Neutrophil (primary cell): ENCODE data around the gene PCAT6.

ENCODE experiments used
- H3K27ac ChIP-seq: fragments of 200-600 bp; sonication (generic); 2 replicates; pipeline ENCODE4 v1.5.1; 2016; ENCODE audit warnings: mild to moderate bottlenecking, moderate library complexity
- H3K27me3 ChIP-seq: fragments of 200-600 bp; sonication (generic); 2 replicates; pipeline ENCODE4 v1.6.0; 2016; ENCODE audit warnings: mild to moderate bottlenecking
- H3K36me3 ChIP-seq: fragments of 200-600 bp; sonication (generic); 2 replicates; pipeline ENCODE4 v1.5.1; 2017
- H3K4me1 ChIP-seq, 2 experiments: fragments of 200-600 bp in 1 of 2; sonication (generic) in 1 of 2; 1 replicate in 1 of 2; 2 replicates in 1 of 2; pipeline versions ENCODE4 v1.5.1 to v1.6.1; 2013 to 2016; ENCODE audit warnings: low read depth in 1 of 2, low read length in 1 of 2, mild to moderate bottlenecking in 1 of 2, moderate library complexity in 1 of 2; ENCODE audit not compliant: control insufficient read depth in 1 of 2, insufficient read depth in 1 of 2
- H3K4me3 ChIP-seq, 2 experiments: fragments of 200-600 bp in 1 of 2; sonication (generic) in 1 of 2; 1 replicate in 1 of 2; 2 replicates in 1 of 2; pipeline ENCODE4 v1.5.1; 2013 to 2016; ENCODE audit warnings: low read depth in 1 of 2, low read length in 1 of 2, mild to moderate bottlenecking in 1 of 2, moderate library complexity in 1 of 2
- H3K9me3 ChIP-seq: fragments of 200-600 bp; sonication (generic); 2 replicates; pipeline ENCODE4 v1.5.1; 2016
- CTCF ChIP-seq: fragments of 200-600 bp; sonication (generic); IDR thresholded peaks from 2 replicates; pipeline ENCODE4 v1.5.1; 2016; ENCODE audit warnings: antibody characterized with exemption

PCAT6 gene

GRCh38 chr1:202854787-202855186 is 44.0 kb downstream of the PCAT6 start:
- Histone ChIP-seq H3K4me3 (no peak overlapping the region), H3K4me1 (peaks cover 46 to 48% of the 10 kb centered on the region in 2 experiments), H3K36me3 (no peaks in the 10 kb centered on the region), H3K27ac (no peak overlapping the region), H3K9me3 (no peaks in the 10 kb centered on the region), H3K27me3 (no peaks in the 10 kb centered on the region)
- no peak for TF ChIP-seq CTCF

GRCh38 chr1:202856014-202856413 is 45.3 kb downstream of the PCAT6 start:
- Histone ChIP-seq H3K4me3 (peak overlapping the region in 1 of 2 experiments; percentile 18), H3K36me3 (no peaks in the 10 kb centered on the region), H3K27ac (peak overlapping the region; percentile 73), H3K27me3 (no peaks in the 10 kb centered on the region), H3K4me1 (peaks cover 52 to 57% of the 10 kb centered on the region in 2 experiments), H3K9me3 (no peaks in the 10 kb centered on the region)
- no peak for TF ChIP-seq CTCF

- Histone ChIP-seq H3K4me3 (no peak overlapping the region), H3K36me3 (no peaks in the 10 kb centered on the region), H3K27ac (peak overlapping the region; percentile 73), H3K4me1 (peaks cover 59 to 62% of the 10 kb centered on the region in 2 experiments), H3K9me3 (no peaks in the 10 kb centered on the region), H3K27me3 (no peaks in the 10 kb centered on the region)
- no peak for TF ChIP-seq CTCF
Measured at GRCh38 chr1:202857136-202857610, 46.4 kb downstream of the PCAT6 start.

GRCh38 chr1:202858331-202858730 is 47.6 kb downstream of the PCAT6 start:
- no peaks in the 10 kb centered on the region for H3K27me3 ChIP-seq
- no peaks in the 10 kb centered on the region for H3K9me3 ChIP-seq
- no peak for TF ChIP-seq CTCF
- H3K36me3 ChIP-seq = no peaks in the 10 kb centered on the region
- H3K4me3 ChIP-seq = no peak overlapping the region
- H3K4me1 ChIP-seq = peaks cover 60 to 62% of the 10 kb centered on the region in 2 experiments
- peak overlapping the region; percentile 39 for H3K27ac ChIP-seq

GRCh38 chr1:202858789-202859414 is 48.1 kb downstream of the PCAT6 start:
- no peak overlapping the region for H3K4me3 ChIP-seq
- no peaks in the 10 kb centered on the region for H3K9me3 ChIP-seq
- H3K36me3 ChIP-seq = no peaks in the 10 kb centered on the region
- peaks cover 60 to 62% of the 10 kb centered on the region in 2 experiments for H3K4me1 ChIP-seq
- no peak for TF ChIP-seq CTCF
- peak overlapping the region; percentile 39 for H3K27ac ChIP-seq
- no peaks in the 10 kb centered on the region for H3K27me3 ChIP-seq
